Measurements from ENCODE around the gene SPI1.

The SPI1 gene

DNA sequence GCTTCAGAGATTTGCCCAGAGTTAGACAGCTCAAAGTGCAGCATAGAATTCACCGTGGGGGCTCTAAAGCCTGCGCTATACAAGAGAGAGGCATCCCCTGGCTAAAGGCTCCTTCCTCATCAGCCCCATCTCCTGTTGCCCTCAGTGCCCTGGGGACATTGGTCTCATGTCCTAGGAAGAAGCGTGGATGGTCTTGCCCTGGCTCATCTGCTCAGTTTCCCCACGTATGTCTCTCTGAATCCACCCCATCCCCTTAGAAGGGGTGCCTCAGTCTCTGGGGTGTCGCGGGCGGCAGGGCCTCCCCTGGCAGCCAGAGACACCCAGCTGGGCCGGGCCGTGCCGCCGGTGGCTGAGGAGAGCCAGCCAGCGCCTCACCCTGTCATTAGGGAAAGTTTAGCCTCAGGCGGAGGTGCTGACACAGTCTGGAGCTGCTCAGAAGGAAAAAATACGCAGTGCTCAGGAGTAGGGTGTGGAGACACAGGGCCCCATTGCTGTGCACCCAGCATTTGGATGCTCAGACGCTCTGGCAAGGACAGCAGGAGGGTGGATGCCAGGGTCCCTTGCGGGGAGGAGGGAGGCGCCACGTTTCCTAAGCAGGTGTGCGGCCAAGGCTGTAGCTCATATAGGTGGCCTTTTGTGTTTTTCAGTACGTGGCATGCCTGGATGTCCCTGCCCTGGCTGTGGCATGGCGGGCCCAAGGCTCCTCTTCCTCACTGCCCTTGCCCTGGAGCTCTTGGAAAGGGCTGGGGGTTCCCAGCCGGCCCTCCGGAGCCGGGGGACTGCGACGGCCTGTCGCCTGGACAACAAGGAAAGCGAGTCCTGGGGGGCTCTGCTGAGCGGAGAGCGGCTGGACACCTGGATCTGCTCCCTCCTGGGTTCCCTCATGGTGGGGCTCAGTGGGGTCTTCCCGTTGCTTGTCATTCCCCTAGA, 31.4 kb upstream of the SPI1 start:
- DNase-seq (ENCODE audit: extremely low read depth, low read depth), result no peak
- TF ChIP-seq, protein P1, sequence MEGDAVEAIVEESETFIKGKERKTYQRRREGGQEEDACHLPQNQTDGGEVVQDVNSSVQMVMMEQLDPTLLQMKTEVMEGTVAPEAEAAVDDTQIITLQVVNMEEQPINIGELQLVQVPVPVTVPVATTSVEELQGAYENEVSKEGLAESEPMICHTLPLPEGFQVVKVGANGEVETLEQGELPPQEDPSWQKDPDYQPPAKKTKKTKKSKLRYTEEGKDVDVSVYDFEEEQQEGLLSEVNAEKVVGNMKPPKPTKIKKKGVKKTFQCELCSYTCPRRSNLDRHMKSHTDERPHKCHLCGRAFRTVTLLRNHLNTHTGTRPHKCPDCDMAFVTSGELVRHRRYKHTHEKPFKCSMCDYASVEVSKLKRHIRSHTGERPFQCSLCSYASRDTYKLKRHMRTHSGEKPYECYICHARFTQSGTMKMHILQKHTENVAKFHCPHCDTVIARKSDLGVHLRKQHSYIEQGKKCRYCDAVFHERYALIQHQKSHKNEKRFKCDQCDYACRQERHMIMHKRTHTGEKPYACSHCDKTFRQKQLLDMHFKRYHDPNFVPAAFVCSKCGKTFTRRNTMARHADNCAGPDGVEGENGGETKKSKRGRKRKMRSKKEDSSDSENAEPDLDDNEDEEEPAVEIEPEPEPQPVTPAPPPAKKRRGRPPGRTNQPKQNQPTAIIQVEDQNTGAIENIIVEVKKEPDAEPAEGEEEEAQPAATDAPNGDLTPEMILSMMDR (IDR thresholded peaks at IDR 0.05; ENCODE audit: low read depth, low read length), result no peak

DNA sequence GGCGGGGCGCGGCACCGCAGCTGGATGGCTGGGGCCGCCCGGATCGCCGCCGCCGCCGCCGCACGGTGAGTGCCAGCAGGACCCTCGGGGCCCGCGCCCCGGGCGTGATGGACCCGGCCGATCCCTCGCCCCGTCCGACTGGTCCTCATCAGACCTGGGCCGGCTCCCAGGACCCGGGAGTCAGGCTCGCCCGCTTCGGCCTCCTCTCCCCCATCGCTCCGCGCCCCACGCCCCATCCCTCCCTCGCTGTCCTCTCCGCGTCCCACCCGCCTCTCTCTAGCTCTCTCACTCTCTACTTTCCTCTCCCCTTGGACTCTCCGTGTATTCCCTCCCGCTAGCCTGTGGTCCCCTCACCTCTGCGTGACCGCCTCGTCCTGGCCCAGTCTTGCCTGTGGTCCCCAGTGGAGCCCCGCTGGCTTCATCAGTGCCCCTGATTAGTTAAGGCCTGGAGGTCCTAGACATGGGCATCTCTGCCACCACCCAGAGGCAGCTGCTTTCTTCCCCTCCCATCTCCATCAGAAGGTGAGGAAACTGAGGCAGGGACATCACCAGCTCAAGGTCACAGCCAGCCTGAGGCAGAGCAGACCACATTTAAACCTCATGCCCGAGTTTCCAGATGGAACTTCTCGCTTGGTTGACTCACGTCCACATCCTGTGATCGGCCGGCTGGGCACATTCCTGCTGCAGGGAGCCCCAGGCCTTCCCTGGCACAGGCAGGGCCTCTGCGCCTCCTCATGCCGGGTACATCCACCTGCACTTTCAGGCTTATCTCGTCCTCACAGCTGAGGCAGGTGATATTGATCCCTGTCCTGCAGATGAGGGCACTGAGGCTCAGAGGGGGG, 30.5 kb upstream of the SPI1 start:
- TF ChIP-seq, protein P1 (IDR thresholded peaks at IDR 0.05; ENCODE audit: low read depth, low read length), result no peak
- peak; percentile 31 for DNase-seq (ENCODE audit: extremely low read depth, low read depth)

DNA sequence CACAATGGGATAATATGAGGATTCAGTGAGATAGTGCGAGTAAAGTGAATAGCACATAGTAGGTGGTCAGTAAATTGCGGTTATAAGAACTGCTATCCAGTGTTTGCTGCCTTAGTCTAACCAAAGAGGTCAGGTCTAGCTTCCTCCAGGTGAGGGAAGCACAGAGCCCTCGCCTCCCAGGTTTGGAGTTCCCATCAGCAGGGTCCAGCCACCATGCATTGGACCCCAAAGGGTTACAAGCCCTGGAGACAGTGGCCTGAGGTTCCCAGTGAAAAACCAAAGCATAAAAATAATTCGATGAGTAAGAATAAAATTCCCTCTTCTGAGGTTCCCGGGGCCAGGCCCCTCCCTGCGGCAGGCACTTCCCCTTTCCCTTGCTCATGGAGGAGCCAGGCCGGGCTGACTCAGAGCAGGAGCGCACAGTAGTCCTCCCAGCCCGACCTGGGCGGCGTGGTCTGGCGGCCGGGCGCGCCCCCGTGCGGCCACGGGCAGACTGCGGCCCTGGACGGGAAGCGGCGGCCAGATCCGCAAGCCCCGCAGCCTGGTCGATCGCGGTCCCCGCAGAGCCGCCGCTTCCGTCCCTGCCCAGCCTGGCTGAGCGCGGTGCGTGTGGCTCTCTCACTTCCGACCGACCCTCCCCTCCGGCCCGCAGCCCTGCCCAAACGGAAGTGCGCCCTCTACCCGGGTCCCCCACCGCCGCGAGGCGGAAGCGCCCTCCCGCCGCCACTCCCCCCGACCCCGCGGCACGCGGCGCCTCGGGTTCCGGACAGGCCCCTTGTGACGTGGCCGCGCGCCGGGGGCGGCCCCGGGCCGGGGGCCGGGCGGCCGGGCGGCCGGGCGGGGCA, 29.6 kb upstream of the SPI1 start, which contains the start of gene SLC39A13:
Gene SLC39A13 (plus strand): TSS at position 845 of the 845 bp plus-strand sequence. CDS start 1,505 bp downstream, outside the sequence.
- TF ChIP-seq, protein P1 (IDR thresholded peaks at IDR 0.05; ENCODE audit: low read depth, low read length), result peak; percentile 44
- peak; percentile 95 for DNase-seq (ENCODE audit: extremely low read depth, low read depth)

DNA sequence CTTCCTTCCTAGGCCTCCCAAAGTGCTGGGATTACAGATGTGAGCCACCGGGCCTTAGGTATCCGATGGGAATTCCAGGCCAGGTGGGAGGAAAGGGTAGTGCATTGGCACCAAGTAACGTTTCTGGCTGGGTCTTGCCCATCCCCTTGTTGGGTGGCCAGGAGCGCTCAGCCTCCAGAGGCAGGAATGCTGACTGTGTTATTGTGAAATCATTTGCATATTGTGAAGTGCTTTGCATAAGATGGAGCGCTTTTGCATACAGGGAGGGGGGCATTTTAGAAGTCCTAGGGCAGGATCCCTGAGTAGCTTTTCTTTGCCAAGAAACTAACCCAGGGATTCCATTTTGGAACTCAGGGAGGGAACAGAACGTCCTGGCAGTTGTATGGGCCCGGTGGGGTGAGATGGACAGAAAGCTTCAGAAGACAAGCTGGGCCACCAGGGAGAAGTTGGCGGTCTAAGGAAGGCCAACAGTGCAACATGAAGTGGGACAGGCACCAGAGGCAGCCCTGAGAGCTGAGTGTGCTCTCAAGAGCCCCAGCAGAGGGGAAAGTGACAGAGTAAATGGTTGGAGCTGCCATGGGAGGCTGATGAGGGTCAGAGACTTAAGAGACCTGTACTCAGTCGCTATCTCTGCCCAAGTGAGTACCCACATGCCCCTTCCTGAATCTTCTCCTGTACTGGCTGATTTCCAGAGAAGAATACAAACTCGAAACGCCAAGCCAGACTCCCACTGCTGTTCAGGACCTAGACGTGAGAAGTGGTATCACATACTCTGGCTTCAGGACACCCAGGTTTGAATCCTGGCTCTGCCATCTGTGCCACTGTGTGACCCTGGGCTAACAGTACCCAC, 28.8 kb upstream of the SPI1 start:
- DNase-seq (ENCODE audit: extremely low read depth, low read depth), result no peak
- TF ChIP-seq, protein P1 (IDR thresholded peaks at IDR 0.05; ENCODE audit: low read depth, low read length), result 0 out of 2 replicates have a peak, but pooled peaks have one; percentile 1

DNA sequence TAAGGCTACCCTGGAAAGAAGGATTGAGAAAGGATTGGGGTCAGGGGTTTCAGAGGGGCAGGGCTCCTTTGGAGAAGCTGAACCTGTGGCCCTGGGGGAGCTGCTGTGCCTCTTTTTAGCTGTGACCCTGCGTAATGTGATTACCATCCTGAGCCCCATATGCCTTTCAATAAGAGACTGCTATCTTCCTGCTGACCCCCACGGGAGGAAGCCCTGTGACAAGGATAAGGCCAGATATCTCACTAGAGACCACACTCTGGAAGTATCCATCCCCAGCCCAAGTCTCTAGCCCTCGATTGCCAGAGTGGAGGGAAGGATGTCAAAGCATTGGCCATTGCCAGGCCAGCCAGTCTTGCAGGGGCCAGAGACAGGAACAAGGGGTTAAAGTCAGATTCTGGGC, 25.2 kb upstream of the SPI1 start:
- TF ChIP-seq, protein P1 (IDR thresholded peaks at IDR 0.05; ENCODE audit: low read depth, low read length), result no peak
- DNase-seq (ENCODE audit: extremely low read depth, low read depth), result no peak

DNA sequence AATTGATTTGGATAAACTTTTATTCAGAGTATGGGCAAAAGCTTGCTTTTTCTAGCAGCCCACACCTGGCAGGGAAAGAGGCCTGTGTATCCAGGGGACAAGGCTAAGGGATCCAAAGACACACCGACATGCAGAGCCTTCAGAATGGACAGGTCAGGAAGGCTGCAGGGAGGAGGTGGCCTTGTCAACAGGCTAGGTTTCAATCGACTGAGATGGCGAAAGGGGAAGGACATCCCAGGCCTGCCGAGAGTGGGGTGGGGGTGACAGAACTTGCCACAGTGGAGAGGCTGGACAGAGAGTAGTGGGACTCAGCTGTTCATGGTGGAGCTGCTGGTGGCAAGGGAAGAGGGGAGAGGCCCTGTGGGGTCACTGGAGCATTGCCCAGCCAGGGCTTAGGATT, 24.8 kb upstream of the SPI1 start:
- TF ChIP-seq, protein P1 (IDR thresholded peaks at IDR 0.05; ENCODE audit: low read depth, low read length), result no peak
- DNase-seq (ENCODE audit: extremely low read depth, low read depth), result no peak
